Loucy (cell line): ENCODE results near the gene ZW10.
"Not testable (repeated sequence)": the region's sequence is repeated elsewhere in the genome, so short reads cannot be mapped to it uniquely, and the experiment has no call there.

ENCODE experiments used
- H2AFZ ChIP-seq: fragments of 200-600 bp; sonication (generic); 2 replicates; pipeline ENCODE4 v1.6.0; 2016; ENCODE audit warnings: antibody characterized with exemption, mild to moderate bottlenecking, low read length, moderate library complexity
- H3F3A ChIP-seq: fragments of 200-600 bp; 2 replicates; pipeline ENCODE4 v1.6.0; 2016; ENCODE audit warnings: antibody characterized with exemption, low read depth, mild to moderate bottlenecking
- H3K27me3 ChIP-seq: fragments of 200-600 bp; sonication (generic); 2 replicates; pipeline ENCODE4 v1.6.1; 2014; ENCODE audit warnings: low read length, mild to moderate bottlenecking; ENCODE audit not compliant: insufficient read depth, poor library complexity, severe bottlenecking
- H3K36me3 ChIP-seq: fragments of 200-600 bp; sonication (generic); 2 replicates; pipeline ENCODE4 v1.6.1; 2016; ENCODE audit warnings: low read length; ENCODE audit not compliant: insufficient read depth
- H3K4me1 ChIP-seq: fragments of 200-600 bp; sonication (generic); 2 replicates; pipeline ENCODE4 v1.5.1; 2014; ENCODE audit warnings: low read length, mild to moderate bottlenecking; ENCODE audit not compliant: insufficient read depth, poor library complexity, severe bottlenecking
- H3K4me2 ChIP-seq: fragments of 200-600 bp; sonication (generic); 2 replicates; pipeline ENCODE4 v1.6.0; 2014; ENCODE audit warnings: antibody characterized with exemption, low read length, low read depth, mild to moderate bottlenecking; ENCODE audit not compliant: poor library complexity, severe bottlenecking
- H3K4me3 ChIP-seq: fragments of 200-600 bp; sonication (generic); 2 replicates; pipeline ENCODE4 v1.5.1; 2014; ENCODE audit warnings: low read length, mild to moderate bottlenecking, mixed read lengths; ENCODE audit not compliant: poor library complexity, severe bottlenecking
- H3K79me2 ChIP-seq: fragments of 200-600 bp; sonication (generic); 2 replicates; pipeline ENCODE4 v1.6.1; 2014; ENCODE audit warnings: low read length; ENCODE audit not compliant: insufficient read depth
- H3K9ac ChIP-seq: fragments of 200-600 bp; sonication (generic); 2 replicates; pipeline ENCODE4 v1.6.0; 2014; ENCODE audit warnings: mild to moderate bottlenecking, low read depth, low read length, moderate library complexity; ENCODE audit not compliant: poor library complexity, severe bottlenecking
- H3K9me2 ChIP-seq: fragments of 200-600 bp; sonication (generic); replicated peaks from 2 replicates; pipeline ENCODE4 v1.6.1; 2016; ENCODE audit warnings: low read depth, low read length, mixed read lengths
- H3K9me3 ChIP-seq: fragments of 200-600 bp; sonication (generic); 2 replicates; pipeline ENCODE4 v1.6.1; 2014; ENCODE audit warnings: mild to moderate bottlenecking, antibody characterized with exemption, low read length, low read depth; ENCODE audit not compliant: insufficient read depth
- H4K20me1 ChIP-seq: fragments of 200-600 bp; sonication (generic); 2 replicates; pipeline ENCODE4 v1.6.0; 2014; ENCODE audit warnings: antibody characterized with exemption, low read length, mild to moderate bottlenecking; ENCODE audit not compliant: insufficient read depth, poor library complexity, severe bottlenecking
- CTCF ChIP-seq: fragments of 200-600 bp; sonication (generic); conservative IDR thresholded peaks from 2 replicates; pipeline ENCODE4 v1.5.1; 2014; ENCODE audit warnings: mild to moderate bottlenecking, antibody characterized with exemption, low read length
- EZH2phosphoT487 ChIP-seq: fragments of 200-600 bp; IDR thresholded peaks from 2 replicates; pipeline ENCODE4 v1.6.1; 2018; ENCODE audit warnings: antibody characterized with exemption, mild to moderate bottlenecking, moderate library complexity, borderline replicate concordance

Gene ZW10

GRCh38 chr11:113710989-113711388 is 62.5 kb downstream of the ZW10 start:
- H4K20me1 ChIP-seq = no peaks in the 10 kb centered on the region
- TF ChIP-seq CTCF (no peak), EZH2phosphoT487 (no peak)
- no peaks in the 10 kb centered on the region for H3K79me2 ChIP-seq
- no peaks in the 10 kb centered on the region for H3K9me3 ChIP-seq
- H3K4me2 ChIP-seq = no peak overlapping the region
- H3K9me2 ChIP-seq = no peaks in the 10 kb centered on the region
- no peaks in the 10 kb centered on the region for H3K27me3 ChIP-seq
- no peak overlapping the region for H2AFZ ChIP-seq
- no peaks in the 10 kb centered on the region for H3K36me3 ChIP-seq
- no peaks in the 10 kb centered on the region for H3F3A ChIP-seq
- no peak overlapping the region for H3K4me3 ChIP-seq
- H3K9ac ChIP-seq = no peak overlapping the region
- peaks cover 8% of the 10 kb centered on the region for H3K4me1 ChIP-seq

DNA sequence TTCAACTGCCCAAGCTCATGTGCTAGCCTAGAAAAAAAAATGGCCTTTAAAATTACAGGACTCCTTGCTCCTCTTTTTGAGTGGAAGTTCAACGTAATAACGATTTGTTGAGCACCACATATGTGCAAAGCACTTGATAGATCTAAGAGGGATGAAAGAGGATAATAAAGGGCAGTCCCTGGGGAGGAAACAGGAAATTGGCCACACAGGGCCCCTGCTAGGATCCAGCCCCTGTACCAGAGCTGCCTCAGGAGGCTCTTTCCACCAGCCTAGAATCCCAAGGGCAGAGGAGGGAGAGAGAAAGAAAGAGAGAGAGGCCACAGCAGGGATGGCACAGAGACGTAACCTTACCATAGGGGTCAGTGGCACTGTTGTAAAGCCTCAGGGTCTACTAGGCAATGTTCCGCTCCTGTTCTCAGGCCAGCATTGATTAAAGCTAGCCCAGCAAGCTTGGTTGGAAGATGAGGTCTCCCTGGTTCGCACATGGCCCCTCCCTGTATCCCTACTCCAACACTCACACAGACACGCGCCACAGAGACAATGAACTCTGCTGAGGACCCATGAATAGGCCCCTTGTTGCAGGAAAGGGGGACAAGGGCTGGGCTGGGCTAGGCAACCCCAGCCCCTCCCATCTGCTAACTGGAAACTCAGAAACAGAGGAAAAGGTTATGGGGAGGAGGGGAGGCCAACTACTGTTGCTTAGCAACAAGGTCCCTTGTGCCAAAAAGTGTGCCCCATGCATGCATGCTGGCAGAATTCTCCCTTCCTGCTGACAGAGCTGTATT is 67.4 kb downstream of the ZW10 start, which contains the start of gene TMPRSS5:
Gene TMPRSS5, minus strand, starts transcription at position 438 of the 785 bp plus-strand sequence. Its CDS starts 84 bp downstream, at position 354.
- TF ChIP-seq EZH2phosphoT487 = no peak
- TF ChIP-seq CTCF = no peak
- peak within 1 kb of the TSS; percentile 26 for H3K4me3 ChIP-seq
- H3K9me3 ChIP-seq = no peaks in the 10 kb centered on the region

GRCh38 chr11:113703551-113703950 is 69.9 kb downstream of the ZW10 start:
- H3K9ac ChIP-seq, H3K79me2 ChIP-seq, H3K4me3 ChIP-seq, H3F3A ChIP-seq, H3K4me2 ChIP-seq, H3K27me3 ChIP-seq, H3K36me3 ChIP-seq, H2AFZ ChIP-seq, H3K9me2 ChIP-seq, H4K20me1 ChIP-seq, H3K9me3 ChIP-seq: not testable (repeated sequence)
- peaks cover 12% of the 10 kb centered on the region for H3K4me1 ChIP-seq

More for the DNA sequence above, 67.4 kb downstream of the ZW10 start, which contains the start of gene TMPRSS5:
- Histone ChIP-seq H3K9ac (peak within 1 kb of the TSS; percentile 18), H3K79me2 (no peaks in the 10 kb centered on the region), H3K27me3 (no peaks in the 10 kb centered on the region), H2AFZ (no peak within 1 kb of the TSS), H3K4me2 (peak within 1 kb of the TSS; percentile 49), H3F3A (no peaks in the 10 kb centered on the region), H3K9me2 (no peaks in the 10 kb centered on the region), H3K36me3 (no peaks in the 10 kb centered on the region), H3K4me1 (peaks cover 12% of the 10 kb centered on the region), H4K20me1 (no peaks in the 10 kb centered on the region)

DNA sequence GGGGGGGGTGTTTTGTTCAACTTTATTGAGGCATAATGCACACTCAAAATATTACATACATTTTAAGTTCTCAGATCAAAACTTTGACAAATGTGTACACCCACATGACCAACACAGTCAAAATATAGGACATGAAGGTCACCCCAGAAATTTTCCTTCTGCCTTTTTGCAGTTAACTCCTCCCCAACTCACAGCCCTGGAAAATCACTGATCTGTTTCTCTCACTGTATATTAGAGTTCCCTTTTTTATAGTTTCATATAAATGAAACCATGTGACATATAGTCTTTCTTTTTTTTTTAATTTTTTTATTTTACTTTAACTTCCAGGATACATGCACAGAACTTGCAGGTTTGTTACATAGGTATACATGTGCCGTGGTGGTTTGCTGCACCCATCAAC is 72.0 kb downstream of the ZW10 start:
- no peak for TF ChIP-seq EZH2phosphoT487
- TF ChIP-seq CTCF = no peak
- no peaks in the 10 kb centered on the region for H3K79me2 ChIP-seq
- no peaks in the 10 kb centered on the region for H3F3A ChIP-seq
- no peak overlapping the region for H3K4me2 ChIP-seq
- no peaks in the 10 kb centered on the region for H4K20me1 ChIP-seq
- no peaks in the 10 kb centered on the region for H3K36me3 ChIP-seq
- no peak overlapping the region for H2AFZ ChIP-seq
- H3K4me1 ChIP-seq = peaks cover 9% of the 10 kb centered on the region
- H3K9ac ChIP-seq = no peak overlapping the region
- no peaks in the 10 kb centered on the region for H3K27me3 ChIP-seq
- H3K9me3 ChIP-seq = no peaks in the 10 kb centered on the region
- no peaks in the 10 kb centered on the region for H3K9me2 ChIP-seq
- no peak overlapping the region for H3K4me3 ChIP-seq
